NCI-H1694 treated with DMSO at 0.1 percent for 48 hours (cell line): ENCODE measurements around the gene CDK5RAP2.

ENCODE experiments used
- DNase-seq: peaks from one replicate; lab custom pipeline; 2025; lab: John Stamatoyannopoulos, UW

The CDK5RAP2 gene

GRCh38 chr9:120436983-120437475 is 142.9 kb downstream of the CDK5RAP2 start:
- no peak for DNase-seq

DNA sequence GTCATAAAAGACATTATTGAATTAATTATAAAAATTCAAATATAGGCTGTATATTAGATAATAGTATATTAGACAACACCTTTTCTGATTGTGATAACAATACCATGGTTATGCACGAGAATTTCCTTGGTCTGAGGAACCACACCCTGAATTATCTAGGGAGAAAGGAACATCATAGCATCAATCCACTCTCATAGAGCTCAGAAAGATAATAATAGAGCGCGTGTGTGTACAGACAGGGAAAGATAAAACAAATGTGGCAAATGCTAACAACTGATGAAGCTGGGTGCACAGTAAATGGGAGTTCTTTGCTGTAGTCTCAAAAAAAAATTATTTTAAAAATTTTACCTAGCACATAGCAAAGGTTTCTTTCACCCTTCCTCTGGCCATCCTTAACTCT is 143.5 kb downstream of the CDK5RAP2 start:
- DNase-seq: no peak

DNA sequence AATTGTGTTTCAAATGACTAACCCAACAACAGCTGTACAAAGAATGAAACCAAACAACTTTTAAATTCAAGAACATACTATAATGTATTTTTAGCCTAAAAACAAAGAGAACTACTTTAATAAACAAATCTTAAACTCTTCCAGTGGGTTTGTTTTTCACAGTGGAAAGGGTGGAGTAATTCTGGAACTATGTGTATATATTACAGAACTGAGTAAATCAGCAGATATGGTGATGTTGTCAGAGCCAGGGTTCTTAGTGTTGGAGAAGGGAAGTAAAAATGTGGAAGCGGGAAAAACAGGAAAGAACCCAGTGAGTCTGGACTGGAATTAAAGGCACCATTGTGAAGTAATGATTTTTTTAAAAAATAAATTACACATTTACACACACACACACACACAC is 144.9 kb downstream of the CDK5RAP2 start:
- DNase-seq: no peak

DNA sequence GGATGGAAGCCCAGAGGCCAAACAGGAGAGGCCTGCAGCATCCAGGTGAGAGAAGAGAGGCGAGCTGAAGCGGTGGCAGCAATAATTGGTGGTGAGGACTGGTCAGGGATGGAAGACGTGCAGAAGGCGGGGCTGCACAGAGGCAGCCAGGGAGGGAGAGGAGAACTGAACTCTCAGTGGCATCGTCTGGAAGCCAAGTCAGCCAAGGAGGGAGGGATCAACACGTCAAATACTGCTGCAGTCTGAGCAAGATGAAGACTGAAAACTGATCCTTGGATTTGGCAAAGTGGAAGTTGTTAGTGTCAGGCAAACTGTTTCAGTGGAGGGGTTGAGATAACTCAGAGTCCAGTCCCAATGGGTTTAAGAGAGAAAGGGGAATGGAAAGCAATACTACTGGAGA is 145.4 kb downstream of the CDK5RAP2 start:
- DNase-seq: no peak

DNA sequence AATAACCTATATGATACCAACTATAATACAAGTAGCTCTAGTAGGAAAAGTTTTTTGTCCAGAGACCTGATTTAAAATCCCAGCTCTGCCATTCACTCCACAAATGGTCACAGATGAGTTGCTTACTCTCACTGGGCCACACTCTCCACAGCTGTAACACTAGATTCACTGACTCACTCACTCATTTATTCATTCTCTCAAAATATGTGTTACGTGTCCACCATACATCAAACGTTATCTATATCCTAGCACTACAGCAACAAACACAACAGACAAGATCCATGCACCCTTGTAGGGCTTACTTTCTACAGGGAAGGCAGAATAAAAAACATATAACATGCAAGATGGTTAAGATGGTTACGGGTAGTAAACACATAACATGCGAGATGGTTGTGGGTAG is 146.3 kb downstream of the CDK5RAP2 start:
- DNase-seq: no peak

DNA sequence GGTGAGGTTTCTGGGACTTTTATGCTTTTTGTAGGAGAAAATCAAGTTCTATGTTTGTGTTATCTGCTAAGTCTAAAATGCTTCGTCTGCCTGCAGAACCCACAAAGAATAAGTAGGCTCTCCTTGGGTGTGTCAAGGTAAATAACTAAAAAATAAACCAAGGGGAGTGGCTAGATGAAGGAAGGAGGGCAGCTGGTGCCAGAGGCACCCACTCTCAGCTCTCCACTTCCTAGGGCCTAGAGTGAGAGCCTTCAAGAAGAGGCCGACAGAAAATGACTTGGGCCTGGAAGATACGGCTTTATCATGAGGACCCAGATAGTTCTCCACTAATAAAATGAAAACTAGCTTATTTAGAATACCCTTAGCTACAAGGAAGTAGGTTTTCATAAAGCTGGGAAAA is 147.4 kb downstream of the CDK5RAP2 start:
- no peak for DNase-seq

GRCh38 chr9:120431268-120431667 is 148.7 kb downstream of the CDK5RAP2 start:
- DNase-seq: no peak

GRCh38 chr9:120424248-120424647 is 155.7 kb downstream of the CDK5RAP2 start:
- no peak for DNase-seq

GRCh38 chr9:120423812-120424211 is 156.2 kb downstream of the CDK5RAP2 start:
- no peak for DNase-seq

GRCh38 chr9:120421977-120422376 is 158.0 kb downstream of the CDK5RAP2 start:
- no peak for DNase-seq

DNA sequence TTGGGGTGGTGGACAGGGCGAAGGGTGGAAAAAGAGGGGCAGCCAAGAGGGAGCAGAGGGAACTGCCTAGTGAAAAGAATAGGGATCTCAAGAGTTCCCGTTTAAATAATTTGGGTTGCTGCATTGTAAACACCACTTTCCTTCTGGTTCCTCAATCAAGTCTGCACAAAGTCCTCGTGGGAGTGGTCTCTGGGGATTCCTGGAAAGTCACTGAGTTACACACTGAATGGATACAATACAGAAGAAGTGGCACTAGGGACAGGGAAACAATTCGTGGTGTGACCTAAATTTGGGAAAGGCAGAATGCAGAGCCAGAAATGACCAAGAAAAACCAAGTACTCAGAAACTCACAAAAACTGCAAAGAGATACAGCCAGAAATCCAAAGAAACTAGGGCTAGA is 161.7 kb downstream of the CDK5RAP2 start:
- DNase-seq: no peak

DNA sequence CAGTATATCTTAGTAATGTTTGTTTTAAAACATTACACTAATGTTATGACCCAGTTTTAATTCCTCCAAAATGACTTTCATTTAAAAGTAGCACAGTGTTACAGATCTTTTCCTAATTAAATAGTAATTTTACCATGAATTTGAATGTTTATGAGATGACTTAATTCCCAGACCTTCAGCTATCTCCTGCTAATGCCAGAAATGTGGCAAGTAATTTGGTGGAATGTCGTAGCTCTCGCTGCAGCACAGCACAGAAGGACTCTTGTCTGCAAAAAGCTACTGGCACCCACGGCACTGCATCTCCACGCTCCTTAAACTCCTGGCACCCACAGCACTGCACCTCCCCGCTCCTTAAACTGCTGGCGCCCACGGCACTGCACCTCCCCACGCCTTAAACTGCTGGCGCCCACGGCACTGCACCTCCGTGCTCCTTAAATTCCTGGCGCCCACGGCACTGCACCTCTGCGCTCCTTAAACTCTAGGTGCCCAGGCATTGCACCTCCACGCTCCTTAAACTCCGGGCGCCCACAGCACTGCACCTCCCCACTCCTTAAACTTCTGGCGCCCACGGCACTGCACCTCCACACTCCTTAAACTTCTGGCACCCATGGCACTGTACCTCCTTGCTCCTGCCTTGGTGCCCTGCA is 163.1 kb downstream of the CDK5RAP2 start:
- DNase-seq: no peak

DNA sequence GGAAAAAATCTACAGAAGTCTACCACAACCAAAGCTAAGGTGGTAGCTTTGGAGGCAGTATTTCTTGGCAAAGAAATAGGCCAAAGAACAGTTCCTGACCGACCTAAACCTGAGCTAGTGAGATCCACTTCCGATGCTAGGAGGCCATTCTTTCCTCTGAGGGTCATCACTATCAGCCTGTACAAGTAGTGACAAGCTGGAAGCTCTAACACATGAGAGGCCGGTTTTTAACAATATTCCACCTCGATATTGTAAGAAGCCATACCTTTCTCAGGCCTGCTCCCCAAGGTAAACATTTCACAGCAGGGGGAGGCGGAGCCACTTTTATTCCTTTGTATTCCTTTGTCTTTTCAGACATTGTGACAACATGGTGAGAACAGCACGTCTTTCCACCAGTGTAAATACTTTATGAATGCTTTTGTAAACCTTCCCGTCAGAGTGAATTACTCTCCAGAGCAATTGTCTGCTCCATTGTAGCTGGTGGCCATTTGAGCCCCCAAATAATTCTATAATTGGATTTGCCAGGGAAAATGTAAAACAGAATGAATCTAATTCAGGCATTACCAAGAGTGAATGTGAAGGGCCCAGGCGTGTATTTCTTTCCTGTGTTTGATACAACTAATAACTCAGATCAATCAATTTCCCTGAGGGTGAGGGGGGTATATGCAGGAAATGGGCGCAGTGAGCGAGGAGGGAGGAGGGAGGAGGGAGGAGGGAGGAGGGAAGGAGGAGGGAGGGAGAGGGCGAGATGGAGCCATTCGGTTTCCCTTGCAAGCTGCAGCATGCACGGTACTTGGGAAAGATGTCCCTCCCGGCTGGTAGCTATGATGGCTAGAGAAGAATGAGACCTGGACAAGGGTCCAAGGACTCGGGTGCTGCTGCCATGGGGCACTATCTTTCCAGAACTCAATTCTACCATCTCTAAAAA is 166.6 kb downstream of the CDK5RAP2 start:
- DNase-seq: no peak

DNA sequence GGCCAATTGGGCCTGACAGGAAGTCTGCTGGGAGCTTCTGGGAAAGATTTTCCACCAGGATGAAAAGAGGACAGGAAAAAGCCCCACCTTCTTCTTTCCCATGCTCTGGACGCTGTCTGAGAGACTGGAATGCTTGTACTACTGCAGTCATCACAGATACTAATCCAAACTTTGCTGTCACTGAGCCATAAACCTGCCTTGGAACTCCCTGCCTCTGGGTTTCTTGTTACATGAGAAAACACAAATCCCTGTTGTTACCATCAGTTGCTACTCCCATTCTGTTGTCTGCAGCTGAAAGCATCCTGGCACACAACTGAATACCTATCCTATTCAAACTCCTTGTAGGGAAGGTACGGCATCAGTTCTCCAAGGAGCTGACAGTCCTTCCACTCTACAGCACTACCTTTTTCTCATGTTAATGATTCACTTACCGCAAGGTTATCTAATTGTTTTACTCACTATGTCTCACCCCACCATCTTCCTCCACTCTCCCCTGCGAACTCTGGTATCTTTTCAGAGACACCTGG is 167.5 kb downstream of the CDK5RAP2 start:
- DNase-seq: no peak

DNA sequence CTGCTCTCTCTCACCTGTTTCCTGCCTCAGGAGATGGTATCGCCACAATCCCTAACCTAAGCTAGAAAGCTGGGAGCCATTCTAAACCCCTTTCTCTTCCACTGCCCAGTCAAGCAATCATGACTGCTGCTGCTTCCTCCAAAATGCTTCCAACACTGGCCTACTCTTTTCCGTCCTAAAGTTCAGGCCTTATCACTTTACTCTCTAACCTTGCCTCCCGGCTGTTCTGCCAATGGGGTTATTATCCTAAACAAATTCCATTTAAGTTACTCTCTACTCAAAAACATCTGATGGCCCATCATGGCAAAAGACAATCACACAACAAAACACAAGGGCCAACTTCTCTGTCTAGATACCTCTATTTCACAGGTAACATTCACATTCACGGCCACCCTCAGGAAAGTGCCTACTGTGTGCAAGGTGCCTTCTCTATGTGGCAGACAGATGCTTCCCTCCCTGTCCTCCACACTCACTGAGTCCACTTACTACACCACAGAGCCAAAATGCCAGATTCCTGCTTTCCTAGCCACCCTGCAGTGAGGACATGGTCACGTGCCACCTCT is 168.0 kb downstream of the CDK5RAP2 start:
- DNase-seq: no peak

DNA sequence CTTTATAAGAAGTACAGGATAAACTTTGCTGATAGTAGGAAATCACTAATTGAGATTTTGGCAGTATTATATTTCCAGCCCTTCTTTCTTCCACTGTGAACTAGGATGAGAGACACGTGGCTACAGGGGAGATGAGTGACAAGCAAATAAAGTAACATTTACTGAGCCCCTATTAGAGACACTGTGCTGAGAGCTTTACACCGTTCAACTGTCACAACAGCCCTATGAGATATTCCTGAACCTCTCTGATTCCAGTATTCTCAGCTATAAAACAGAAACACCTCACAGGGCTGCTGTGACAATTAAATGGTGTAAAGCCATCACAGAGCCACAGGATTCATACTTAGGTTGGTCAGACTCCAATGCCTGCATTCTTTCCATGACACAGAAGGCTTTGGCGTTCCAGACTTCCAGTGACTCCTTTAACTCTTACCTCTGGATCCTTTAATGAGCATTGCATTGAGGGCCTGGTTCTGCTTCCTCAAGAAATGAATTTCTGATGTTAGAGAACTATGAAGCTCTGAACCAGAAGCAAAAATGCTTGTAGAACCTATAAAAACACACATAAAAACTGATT is 169.0 kb downstream of the CDK5RAP2 start:
- DNase-seq: no peak

- no peak for DNase-seq
Measured at GRCh38 chr9:120408680-120409258, 171.2 kb downstream of the CDK5RAP2 start.

GRCh38 chr9:120405860-120406259 is 174.1 kb downstream of the CDK5RAP2 start:
- no peak for DNase-seq

- no peak for DNase-seq
Measured at GRCh38 chr9:120405134-120405533, 174.8 kb downstream of the CDK5RAP2 start.

- no peak for DNase-seq
Measured at GRCh38 chr9:120403543-120403856, 176.5 kb downstream of the CDK5RAP2 start.

DNA sequence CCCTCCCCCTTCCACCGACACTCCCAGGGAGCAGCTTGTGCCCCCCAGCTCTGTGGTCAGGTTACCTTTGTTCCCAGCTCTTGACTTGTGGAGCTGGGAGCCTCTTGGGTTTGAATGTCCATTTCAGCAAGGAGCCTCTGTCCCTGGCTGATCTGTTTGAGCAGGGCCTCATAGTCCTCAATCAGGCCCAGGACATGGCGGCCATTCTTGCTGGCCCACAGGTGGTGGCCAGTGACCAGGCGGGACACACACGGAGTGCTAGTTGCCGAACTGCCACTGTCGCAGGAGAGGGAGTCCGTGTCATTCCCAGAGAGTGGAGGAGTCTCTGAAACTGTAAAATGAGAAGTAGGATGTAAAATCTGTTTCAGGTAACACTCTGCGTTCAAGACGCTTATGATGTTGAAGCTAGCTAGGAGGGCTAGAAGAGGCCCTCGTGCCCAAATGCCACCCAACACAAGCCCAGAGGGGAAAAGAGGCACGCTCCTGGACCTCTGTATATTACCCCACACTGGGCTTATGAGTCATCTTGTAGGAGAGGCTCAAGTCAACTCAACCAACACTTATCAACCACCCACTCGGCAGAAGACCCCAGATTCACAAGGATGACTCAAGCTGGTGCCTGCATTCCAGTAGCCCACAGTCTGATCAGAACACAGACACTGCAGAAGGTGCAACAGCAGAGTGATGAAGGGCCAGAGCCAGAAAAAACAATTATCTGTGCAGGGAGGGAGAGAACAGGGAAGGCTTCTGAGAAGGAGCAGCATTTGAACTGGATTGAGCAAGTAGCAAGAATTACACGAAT is 177.0 kb downstream of the CDK5RAP2 start:
- no peak for DNase-seq
